Measurements from ENCODE around the gene GBF1. TPM values are rescaled to one million over a fixed set of nuclear protein-coding genes. Genes with fewer than 3 reads are reported as not detected.
"Not testable (repeated sequence)": the region's sequence is repeated elsewhere in the genome, so short reads cannot be mapped to it uniquely, and the experiment has no call there.

Gene GBF1
- total RNA-seq, 1 experiment from 2014 or later: 26.5 TPM

GRCh38 chr10:102269017-102269416 lies 23.7 kb downstream of the GBF1 start:
- DNase-seq (ENCODE audit: low read depth): no peak

- DNase-seq (ENCODE audit: low read depth): no peak
Measured at GRCh38 chr10:102274062-102274461, 28.7 kb downstream of the GBF1 start.

GRCh38 chr10:102275343-102275742 lies 30.0 kb downstream of the GBF1 start:
- no peak for DNase-seq (ENCODE audit: low read depth)

GRCh38 chr10:102279104-102279503 lies 33.8 kb downstream of the GBF1 start:
- no peak for DNase-seq (ENCODE audit: low read depth)

- peak; percentile 3 for DNase-seq (ENCODE audit: low read depth)
Measured at GRCh38 chr10:102280397-102281101, 35.2 kb downstream of the GBF1 start.

- DNase-seq (ENCODE audit: low read depth): no peak
Measured at GRCh38 chr10:102281102-102281487, 35.8 kb downstream of the GBF1 start.

GRCh38 chr10:102283488-102283887 lies 38.2 kb downstream of the GBF1 start:
- no peak for DNase-seq (ENCODE audit: low read depth)

GRCh38 chr10:102283890-102284289 lies 38.6 kb downstream of the GBF1 start:
- DNase-seq (ENCODE audit: low read depth): no peak

- DNase-seq (ENCODE audit: low read depth): no peak
Measured at GRCh38 chr10:102284531-102284930, 39.2 kb downstream of the GBF1 start.

- no peak for DNase-seq (ENCODE audit: low read depth)
Measured at GRCh38 chr10:102285133-102285532, 39.8 kb downstream of the GBF1 start.

- no peak for DNase-seq (ENCODE audit: low read depth)
Measured at GRCh38 chr10:102286216-102286615, 40.9 kb downstream of the GBF1 start.

- DNase-seq (ENCODE audit: low read depth): no peak
Measured at GRCh38 chr10:102287538-102287937, 42.2 kb downstream of the GBF1 start.

GRCh38 chr10:102287991-102288390 lies 42.7 kb downstream of the GBF1 start:
- no peak for DNase-seq (ENCODE audit: low read depth)

- no peak for DNase-seq (ENCODE audit: low read depth)
Measured at GRCh38 chr10:102289356-102289755, 44.0 kb downstream of the GBF1 start.

- DNase-seq (ENCODE audit: low read depth): no peak
Measured at GRCh38 chr10:102289840-102290239, 44.5 kb downstream of the GBF1 start.

- no peak for DNase-seq (ENCODE audit: low read depth)
Measured at GRCh38 chr10:102291221-102291905, 46.0 kb downstream of the GBF1 start.

GRCh38 chr10:102297101-102297500 lies 51.8 kb downstream of the GBF1 start:
- DNase-seq (ENCODE audit: low read depth): no peak

GRCh38 chr10:102298899-102299298 lies 53.6 kb downstream of the GBF1 start:
- DNase-seq (ENCODE audit: low read depth): no peak

GRCh38 chr10:102299873-102300272 lies 54.5 kb downstream of the GBF1 start:
- peak; percentile 58 for DNase-seq (ENCODE audit: low read depth)

- peak; percentile 44 for DNase-seq (ENCODE audit: low read depth)
Measured at GRCh38 chr10:102300278-102300843, 55.0 kb downstream of the GBF1 start.

- not testable (repeated sequence) for DNase-seq (ENCODE audit: low read depth)
Measured at GRCh38 chr10:102300912-102301311, 55.6 kb downstream of the GBF1 start.

GRCh38 chr10:102301332-102301731 lies 56.0 kb downstream of the GBF1 start:
- DNase-seq (ENCODE audit: low read depth): not testable (repeated sequence)

GRCh38 chr10:102302611-102303010 lies 57.3 kb downstream of the GBF1 start:
- no peak for DNase-seq (ENCODE audit: low read depth)
